Tibial nerve (tissue), 4 donors: Measurements from ENCODE around the gene MATN3.

Experiments used
- CTCF ChIP-seq, 5 experiments: fragments of 200-600 bp in 3 of 5; fragments of 450-650 bp in 2 of 5; sonication (generic) in 3 of 5; IDR thresholded peaks; one replicate each; pipeline ENCODE4 v1.5.1; 2016 to 2019; ENCODE audit warnings: antibody characterized with exemption in 5 of 5, mild to moderate bottlenecking in 3 of 5, moderate library complexity in 2 of 5
- EP300 ChIP-seq, 2 donors: sonication (generic); formaldehyde crosslinking; IDR thresholded peaks; one replicate each; pipeline ENCODE4 v1.6.1; 2017; ENCODE audit warnings: antibody characterized with exemption in 2 of 2, mild to moderate bottlenecking in 1 of 2

- TF ChIP-seq EP300 (IDR thresholded peaks at IDR 0.05) (no peak), CTCF (IDR thresholded peaks at IDR 0.05) (no peak)
Measured at GRCh38 chr2:20052861-20053281, 40.4 kb upstream of the MATN3 start.
